HG03039 (cell line): Measurements from ENCODE around the gene SUSD1.

Experiments used
- ATAC-seq: cut with Tn5 transposase; IDR thresholded peaks from one replicate; pipeline ENCODE4 v1.9.1; 2021; ENCODE audit warnings: mild to moderate bottlenecking, moderate library complexity; ENCODE audit not compliant: unreplicated experiment

The SUSD1 gene

GRCh38 chr9:112020680-112021596, 154.2 kb downstream of the SUSD1 start:
- no peak for ATAC-seq

- no peak for ATAC-seq
Observed at GRCh38 chr9:112017878-112018277, 157.2 kb downstream of the SUSD1 start.

- ATAC-seq, result no peak
Observed at GRCh38 chr9:112015736-112016135, 159.4 kb downstream of the SUSD1 start.

GRCh38 chr9:112015149-112015548, 159.9 kb downstream of the SUSD1 start:
- ATAC-seq, result no peak

- ATAC-seq, result no peak
Observed at GRCh38 chr9:112013266-112013665, 161.8 kb downstream of the SUSD1 start.

- ATAC-seq, result peak; percentile 75
Observed at GRCh38 chr9:112012026-112012902, 162.8 kb downstream of the SUSD1 start.

- no peak for ATAC-seq
Observed at GRCh38 chr9:112011051-112011620, 164.0 kb downstream of the SUSD1 start.

- ATAC-seq, result no peak
Observed at GRCh38 chr9:112010537-112010936, 164.6 kb downstream of the SUSD1 start.

- no peak for ATAC-seq
Observed at GRCh38 chr9:112009656-112010055, 165.4 kb downstream of the SUSD1 start.

GRCh38 chr9:112007575-112008240, 167.4 kb downstream of the SUSD1 start:
- no peak for ATAC-seq

GRCh38 chr9:112006361-112007020, 168.6 kb downstream of the SUSD1 start:
- ATAC-seq, result no peak

- ATAC-seq, result no peak
Observed at GRCh38 chr9:112005939-112006338, 169.2 kb downstream of the SUSD1 start.

GRCh38 chr9:112003538-112003937, 171.6 kb downstream of the SUSD1 start:
- no peak for ATAC-seq

- ATAC-seq, result no peak
Observed at GRCh38 chr9:112002847-112003457, 172.1 kb downstream of the SUSD1 start.

- ATAC-seq, result no peak
Observed at GRCh38 chr9:112002131-112002846, 172.8 kb downstream of the SUSD1 start.

- ATAC-seq, result no peak
Observed at GRCh38 chr9:112000743-112001142, 174.4 kb downstream of the SUSD1 start.

GRCh38 chr9:111999319-111999718, 175.8 kb downstream of the SUSD1 start:
- ATAC-seq, result no peak

- ATAC-seq, result no peak
Observed at GRCh38 chr9:111997831-111998230, 177.3 kb downstream of the SUSD1 start.

GRCh38 chr9:111994831-111995458, 180.2 kb downstream of the SUSD1 start:
- ATAC-seq, result no peak
